Epithelial cell of umbilical artery (primary cell): Measurements from ENCODE around the gene METTL23. TPM values are rescaled to one million over a fixed set of nuclear protein-coding genes. Genes with fewer than 3 reads are reported as not detected.

Experiments used
- total RNA-seq: library from RNA; depleted of rRNA; stranded (reverse); fragments of >200 nt; gene quantifications from 2 replicates; pipeline ENCODE4 v1.2.3, GENCODE V29; 2014

The METTL23 gene
- total RNA-seq: 22.4 and 24.0 TPM in 2 replicates

GRCh38 chr17:76726776-76727718, at the start of gene METTL23:
TSS of gene METTL23 (plus strand) at chr17:76726839. CDS start at chr17:76729711, 2,872 bp downstream.

GRCh38 chr17:76710863-76711611, 15.6 kb upstream of the METTL23 start, which contains the start of gene MXRA7:
TSS of gene MXRA7 (minus strand) at chr17:76710965. CDS start at chr17:76710946, 19 bp downstream.

GRCh38 chr17:76726231-76726775, 336 bp upstream of the METTL23 start, which contains the start of gene JMJD6:
TSS of gene JMJD6 (minus strand) at chr17:76726606. CDS start at chr17:76726475, 131 bp downstream.

GRCh38 chr17:76737082-76737675, 10.5 kb downstream of the METTL23 start, which contains the start of gene SRSF2:
TSS of gene SRSF2 (minus strand) at chr17:76737331. CDS start at chr17:76737160, 171 bp downstream.

GRCh38 chr17:76737676-76738467, 11.2 kb downstream of the METTL23 start, which contains the start of gene MFSD11:
TSS of gene MFSD11 (plus strand) at chr17:76738119. CDS start at chr17:76738353, 234 bp downstream.

Other genes with a start within 250 kb of the METTL23 start
- 8.1 and 18.1 TPM in 2 replicates for gene RHBDF2, start 225.4 kb upstream of the METTL23 start, total RNA-seq
- 0.32 and 0.46 TPM in 2 replicates for gene CYGB, start 189.1 kb upstream of the METTL23 start, total RNA-seq
- not detected in 2 replicates for gene PRCD, start 186.8 kb upstream of the METTL23 start, total RNA-seq
- 0.65 and 1.1 TPM in 2 replicates for gene ST6GALNAC2, start 141.0 kb upstream of the METTL23 start, total RNA-seq
- gene ST6GALNAC1, start 83.1 kb upstream of the METTL23 start, total RNA-seq: not detected in 2 replicates
- 63.3 and 114 TPM in 2 replicates for gene MXRA7, start 15.9 kb upstream of the METTL23 start, total RNA-seq
- gene JMJD6, start 233 bp upstream of the METTL23 start, total RNA-seq: 22.4 and 22.9 TPM in 2 replicates
- gene SRSF2, start 10.5 kb downstream of the METTL23 start, total RNA-seq: 189 and 281 TPM in 2 replicates
- gene MFSD11, start 11.3 kb downstream of the METTL23 start, total RNA-seq: 22.1 and 28.9 TPM in 2 replicates
- gene MGAT5B, start 141.6 kb downstream of the METTL23 start, total RNA-seq: 0.91 and 0.97 TPM in 2 replicates